OCI-LY1 (cell line): ENCODE data around the gene MOV10.

ENCODE experiments used
- CTCF ChIP-seq: fragments of 200-600 bp; sonication (generic), shearing (Covaris generic); IDR thresholded peaks from 2 replicates; pipeline ENCODE4 v1.5.1; 2017; ENCODE audit warnings: mild to moderate bottlenecking, antibody characterized with exemption, low read length, moderate library complexity, mixed read lengths
- EZH2 ChIP-seq: fragments of 200-600 bp; sonication (generic), shearing (Covaris generic); IDR thresholded peaks from 2 replicates; pipeline ENCODE4 v1.8.0; 2017; ENCODE audit warnings: borderline replicate concordance, mixed run types, mild to moderate bottlenecking, antibody characterized with exemption, low read length, moderate library complexity, mixed read lengths

- TF ChIP-seq CTCF, result no peak
- no peak for TF ChIP-seq EZH2
These were observed 33.6 kb downstream of the MOV10 start for GRCh38 chr1:112708002-112708448.
